Astrocyte of the spinal cord (primary cell): Measurements from ENCODE around the gene PRKG1.

Experiments used
- DNase-seq: peaks from one replicate; pipeline ENCODE4 v3.0.0; 2011; ENCODE audit warnings: low read depth, low spot score
- H3K4me3 ChIP-seq: 2 replicates; pipeline ENCODE4 v1.5.1; 2011; ENCODE audit warnings: low read depth, mild to moderate bottlenecking, low read length, moderate library complexity
- in situ Hi-C: cut with HindIII; loops from 2 replicates; pipeline ENCODE4 v1.10.0; 2017; ENCODE audit warnings: low sequenced_read_pairs
- TF ChIP-seq, protein P1 (sequence below): IDR thresholded peaks from 2 replicates; pipeline ENCODE4 v1.5.1; 2012; ENCODE audit warnings: low read depth, mild to moderate bottlenecking, low read length, inconsistent platforms

The PRKG1 gene

GRCh38 chr10:51667678-51668335 is 593.5 kb downstream of the PRKG1 start:
- no peak overlapping the region for H3K4me3 ChIP-seq
- in situ Hi-C loops = no loop called here
- TF ChIP-seq, protein P1, sequence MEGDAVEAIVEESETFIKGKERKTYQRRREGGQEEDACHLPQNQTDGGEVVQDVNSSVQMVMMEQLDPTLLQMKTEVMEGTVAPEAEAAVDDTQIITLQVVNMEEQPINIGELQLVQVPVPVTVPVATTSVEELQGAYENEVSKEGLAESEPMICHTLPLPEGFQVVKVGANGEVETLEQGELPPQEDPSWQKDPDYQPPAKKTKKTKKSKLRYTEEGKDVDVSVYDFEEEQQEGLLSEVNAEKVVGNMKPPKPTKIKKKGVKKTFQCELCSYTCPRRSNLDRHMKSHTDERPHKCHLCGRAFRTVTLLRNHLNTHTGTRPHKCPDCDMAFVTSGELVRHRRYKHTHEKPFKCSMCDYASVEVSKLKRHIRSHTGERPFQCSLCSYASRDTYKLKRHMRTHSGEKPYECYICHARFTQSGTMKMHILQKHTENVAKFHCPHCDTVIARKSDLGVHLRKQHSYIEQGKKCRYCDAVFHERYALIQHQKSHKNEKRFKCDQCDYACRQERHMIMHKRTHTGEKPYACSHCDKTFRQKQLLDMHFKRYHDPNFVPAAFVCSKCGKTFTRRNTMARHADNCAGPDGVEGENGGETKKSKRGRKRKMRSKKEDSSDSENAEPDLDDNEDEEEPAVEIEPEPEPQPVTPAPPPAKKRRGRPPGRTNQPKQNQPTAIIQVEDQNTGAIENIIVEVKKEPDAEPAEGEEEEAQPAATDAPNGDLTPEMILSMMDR = no peak
- peak; percentile 49 for DNase-seq

- TF ChIP-seq, protein P1 = no peak
- no peak overlapping the region for H3K4me3 ChIP-seq
- in situ Hi-C loops = no loop called here
- peak; percentile 6 for DNase-seq
Measured at GRCh38 chr10:51668336-51668689, 594.0 kb downstream of the PRKG1 start.

DNA sequence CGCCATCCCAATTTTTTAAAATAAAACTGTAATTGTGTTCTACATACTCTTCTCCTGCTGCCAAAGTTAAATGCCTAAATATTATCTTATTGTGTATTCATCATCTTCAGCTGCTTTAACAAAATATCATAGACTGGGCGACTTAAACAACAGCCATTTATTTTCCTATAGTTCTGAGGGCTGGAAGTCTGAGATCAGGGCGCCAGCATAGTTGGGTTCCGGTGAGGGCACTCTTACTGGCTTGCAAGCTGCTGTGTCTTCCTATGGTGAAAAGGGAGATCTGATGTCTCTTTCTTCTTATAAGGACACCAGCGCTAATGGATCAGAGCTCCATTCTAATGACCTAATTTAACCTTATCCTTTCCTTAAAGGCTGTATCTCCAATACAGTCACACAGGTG is 594.8 kb downstream of the PRKG1 start:
- in situ Hi-C loops = no loop called here
- TF ChIP-seq, protein P1 = no peak
- H3K4me3 ChIP-seq = no peak overlapping the region
- no peak for DNase-seq

DNA sequence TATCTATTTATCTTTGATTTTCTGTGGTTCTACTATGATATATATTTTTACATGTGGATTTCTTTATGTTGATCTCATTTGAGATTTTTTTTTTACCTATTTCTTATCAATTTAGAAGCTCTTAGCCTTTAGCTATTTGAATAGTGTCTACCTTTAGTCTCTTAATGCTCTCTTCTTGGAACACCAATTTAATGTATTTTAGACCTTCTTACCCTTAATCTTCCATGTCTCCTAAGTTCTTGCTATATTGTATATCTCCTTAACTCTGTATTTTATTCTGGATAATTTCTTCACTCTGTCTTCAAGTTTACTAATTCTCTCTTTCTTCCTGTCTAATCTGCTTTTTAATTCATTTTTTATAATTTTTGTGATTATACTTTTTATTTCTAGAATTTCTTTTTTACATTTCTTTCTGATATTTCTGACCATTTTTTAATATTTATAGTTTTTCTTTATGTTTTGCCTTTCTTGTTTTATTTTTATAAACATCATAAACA is 597.8 kb downstream of the PRKG1 start:
- H3K4me3 ChIP-seq = no peak overlapping the region
- TF ChIP-seq, protein P1 = no peak
- in situ Hi-C loops = no loop called here
- DNase-seq = no peak

- H3K4me3 ChIP-seq = no peak overlapping the region
- no peak for DNase-seq
- in situ Hi-C loops = no loop called here
- TF ChIP-seq, protein P1 = no peak
Measured at GRCh38 chr10:51675088-51675487, 600.8 kb downstream of the PRKG1 start.

DNA sequence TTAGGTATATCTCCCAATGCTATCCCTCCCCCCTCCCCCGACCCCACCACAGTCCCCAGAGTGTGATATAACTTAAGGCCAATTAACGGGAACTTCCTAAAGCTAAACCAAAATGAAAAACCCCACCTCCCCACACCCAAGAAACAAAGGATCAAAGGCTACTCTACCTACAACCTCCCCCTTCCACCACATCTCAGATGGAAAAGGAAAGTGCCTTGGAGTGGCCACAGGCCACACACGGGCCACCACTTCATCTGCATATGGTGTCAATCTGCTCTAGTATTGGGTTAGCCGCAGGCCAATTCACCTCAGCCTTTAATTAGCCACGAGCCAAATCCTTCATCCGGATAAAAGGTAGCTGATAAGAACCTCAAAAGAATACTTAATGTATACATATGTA is 605.6 kb downstream of the PRKG1 start:
- no peak overlapping the region for H3K4me3 ChIP-seq
- TF ChIP-seq, protein P1 = no peak
- DNase-seq = no peak
- in situ Hi-C loops = no loop called here
